HG03095 (cell line): Measurements from ENCODE around the gene XIRP2.
A peak's percentile ranks its signal among the peaks of the same experiment; 100 is the strongest.
"Not testable (repeated sequence)": the region's sequence is repeated elsewhere in the genome, so short reads cannot be mapped to it uniquely, and the experiment has no call there.

Source experiments
- ATAC-seq: cut with Tn5 transposase; IDR thresholded peaks from one replicate; pipeline ENCODE4 v1.9.1; 2021; ENCODE audit warnings: moderate library complexity; ENCODE audit not compliant: unreplicated experiment

Gene XIRP2

DNA sequence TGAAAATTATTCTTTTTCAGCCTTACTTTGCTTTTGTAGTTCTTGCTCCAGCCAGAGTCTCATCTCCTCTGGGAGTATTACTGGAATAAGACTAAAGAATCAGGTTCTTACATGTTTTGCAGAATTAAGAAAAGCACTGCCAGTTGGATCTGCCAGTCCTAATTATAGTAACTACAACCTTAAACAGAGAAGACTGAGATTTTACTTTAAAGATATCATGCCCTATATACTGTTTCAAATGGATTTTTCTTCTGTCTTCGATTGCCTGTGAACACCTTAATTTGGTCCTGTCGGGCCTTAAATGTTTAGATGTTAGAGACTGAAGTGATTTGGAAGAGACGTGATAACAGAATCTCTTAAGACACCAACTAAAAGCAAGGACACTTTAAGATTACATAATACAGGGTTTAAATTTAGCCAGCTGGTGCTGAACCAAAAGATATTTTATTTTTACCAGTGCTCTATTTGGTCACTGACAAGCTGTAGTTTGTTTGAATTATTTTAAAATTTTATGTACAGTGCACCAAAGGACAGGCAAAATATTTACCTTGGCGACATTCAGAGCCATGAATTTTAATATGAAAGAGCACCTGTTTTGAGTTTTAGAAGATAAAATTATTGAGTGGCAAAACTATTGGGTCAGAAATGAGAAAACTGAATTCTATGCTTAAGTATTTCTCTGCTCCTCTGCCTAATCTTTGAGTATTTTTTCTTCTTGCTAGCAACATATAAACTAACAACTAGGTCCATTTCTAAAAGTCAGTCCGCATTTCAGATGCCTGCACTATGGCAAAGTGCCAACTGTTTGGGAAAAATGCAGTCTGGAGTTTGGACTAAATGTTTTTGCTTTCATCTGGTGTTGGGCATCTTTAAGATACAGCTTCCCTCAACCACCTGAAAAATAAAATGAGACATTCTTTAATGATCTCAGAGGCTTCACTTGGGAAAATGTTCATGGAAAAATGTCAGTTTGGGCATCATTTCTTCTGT, 300.0 kb downstream of the XIRP2 start:
- no peak for ATAC-seq

DNA sequence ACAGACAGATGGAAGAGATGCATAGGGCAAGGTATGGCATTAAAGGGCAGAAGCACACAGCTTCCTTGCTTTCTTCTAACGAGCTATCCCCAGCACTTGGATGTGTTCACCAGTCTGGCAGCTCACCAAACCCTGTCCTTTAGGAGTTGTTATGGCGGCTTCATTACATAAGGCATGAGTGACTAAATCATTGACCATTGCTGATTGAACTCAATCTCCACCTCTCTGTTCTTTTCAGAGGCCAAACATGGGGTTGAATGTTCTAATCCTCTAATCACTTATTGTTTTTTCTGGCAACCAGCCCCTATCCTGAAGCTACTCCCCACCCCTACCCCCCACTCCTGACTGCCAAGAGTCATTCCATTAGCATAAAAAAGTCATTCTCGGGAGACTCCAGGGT, 301.8 kb downstream of the XIRP2 start:
- ATAC-seq, result no peak

DNA sequence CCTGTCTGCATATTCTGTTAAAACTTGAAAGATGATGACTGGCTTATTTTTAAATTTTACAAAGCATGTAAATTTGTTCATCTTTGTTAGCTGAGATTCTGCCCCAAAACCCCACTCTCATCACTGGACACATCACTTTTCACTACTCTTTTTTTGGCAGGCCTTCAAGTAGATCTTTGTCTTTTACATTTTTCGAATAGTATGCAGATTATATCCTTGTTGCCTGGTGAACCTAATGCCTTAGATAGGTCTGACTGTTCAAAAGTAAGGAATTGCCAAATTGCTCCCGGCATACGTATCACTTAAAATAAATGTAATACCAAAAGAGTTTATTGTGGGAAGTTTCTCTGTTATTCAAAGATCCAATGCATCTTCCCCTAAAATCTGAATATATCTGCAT, 303.3 kb downstream of the XIRP2 start:
- no peak for ATAC-seq

DNA sequence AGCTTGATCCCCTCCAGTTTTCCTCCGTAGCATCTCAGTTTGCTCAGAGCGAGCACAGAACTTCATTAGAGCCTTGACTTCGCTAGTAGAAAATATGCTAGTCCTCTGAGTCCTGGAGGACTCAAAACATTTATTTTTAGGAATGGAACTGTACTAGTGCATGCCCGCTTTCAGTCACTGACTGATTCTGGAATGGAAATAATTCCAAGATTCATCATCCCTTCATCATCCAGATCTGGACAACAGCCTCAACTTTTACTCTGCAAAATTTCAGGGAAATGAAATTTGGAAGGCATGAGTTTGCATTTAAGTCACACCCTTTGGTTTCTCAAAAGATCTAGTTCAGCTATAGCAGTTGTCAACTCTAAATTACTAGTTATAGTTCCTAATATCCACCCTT, 304.6 kb downstream of the XIRP2 start:
- ATAC-seq, result no peak

DNA sequence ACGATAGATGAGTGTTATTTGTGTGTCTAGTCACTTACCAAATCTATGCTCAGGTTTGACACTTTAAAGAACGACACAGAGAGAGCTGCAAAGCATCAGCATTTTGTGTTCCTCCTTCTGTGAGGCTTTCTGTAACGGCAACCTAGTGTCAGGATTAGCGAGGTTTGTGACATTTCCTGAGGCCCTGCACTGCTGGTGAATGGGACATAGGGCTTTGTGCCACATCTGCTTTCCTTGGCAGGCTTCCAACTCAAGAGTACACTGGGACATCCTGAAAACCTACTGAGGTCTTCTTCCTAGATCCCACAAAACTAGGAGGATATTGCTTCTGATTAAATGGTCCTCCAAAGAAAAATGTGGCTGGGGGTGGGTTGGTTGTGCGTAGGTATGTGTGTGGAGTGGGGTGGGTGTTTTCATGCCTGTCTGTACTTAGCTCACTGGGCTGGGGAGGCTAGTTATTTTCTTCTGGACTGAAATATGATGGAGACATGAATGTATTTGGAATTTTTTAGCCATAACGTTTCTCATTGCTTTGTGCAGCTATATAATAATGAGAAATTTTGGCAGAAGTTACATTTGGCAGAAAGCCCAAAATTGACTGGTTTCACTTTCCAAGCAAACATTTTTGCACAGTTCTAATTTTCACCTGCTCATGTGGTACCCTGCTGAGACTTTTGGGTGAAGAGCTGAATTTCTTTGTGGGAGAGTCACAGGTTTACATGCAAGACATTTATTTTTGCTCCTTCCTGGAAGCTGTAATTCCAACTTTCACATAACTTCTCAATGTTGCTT, 308.4 kb downstream of the XIRP2 start:
- no peak for ATAC-seq

DNA sequence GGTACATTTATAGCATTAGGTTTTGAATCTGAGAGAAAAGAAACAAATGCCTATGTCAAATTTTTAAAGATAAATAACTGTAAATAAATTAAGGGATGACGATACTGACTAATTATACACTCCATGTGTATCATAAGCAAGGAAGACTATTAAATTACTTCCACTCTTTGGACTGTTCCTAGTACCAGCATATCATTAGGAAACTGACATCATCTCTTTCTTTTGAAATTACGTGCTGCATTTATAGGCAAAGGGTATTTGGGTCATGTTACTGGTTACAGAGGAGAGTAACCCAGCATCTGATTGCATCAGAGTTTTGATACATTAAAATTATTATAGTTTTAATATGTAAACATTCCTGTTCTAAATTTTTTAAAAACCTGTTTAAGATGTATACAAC, 309.7 kb downstream of the XIRP2 start:
- ATAC-seq, result no peak

DNA sequence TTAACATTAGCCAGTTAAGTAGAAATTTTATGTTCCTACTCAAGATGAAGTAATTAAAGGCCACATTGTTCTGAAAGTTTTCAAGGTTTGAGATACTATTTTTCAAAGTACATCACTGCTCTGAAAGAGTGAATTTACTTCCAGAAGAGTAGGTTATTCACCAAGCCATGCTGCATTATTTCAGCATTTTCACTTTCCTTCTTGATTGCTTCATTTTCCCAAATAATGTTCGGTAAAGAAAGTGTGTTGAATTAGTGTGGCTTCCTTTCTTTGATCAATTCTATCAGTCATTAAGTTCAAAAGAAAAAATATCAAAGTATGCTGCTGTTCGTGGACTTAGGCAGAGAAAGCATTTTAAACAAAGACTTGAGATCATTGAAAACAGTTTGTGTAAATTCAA, 310.3 kb downstream of the XIRP2 start:
- ATAC-seq, result no peak

- no peak for ATAC-seq
Observed at GRCh38 chr2:167200019-167200418, 311.7 kb downstream of the XIRP2 start.

- no peak for ATAC-seq
Observed at GRCh38 chr2:167209784-167210183, 321.5 kb downstream of the XIRP2 start.

DNA sequence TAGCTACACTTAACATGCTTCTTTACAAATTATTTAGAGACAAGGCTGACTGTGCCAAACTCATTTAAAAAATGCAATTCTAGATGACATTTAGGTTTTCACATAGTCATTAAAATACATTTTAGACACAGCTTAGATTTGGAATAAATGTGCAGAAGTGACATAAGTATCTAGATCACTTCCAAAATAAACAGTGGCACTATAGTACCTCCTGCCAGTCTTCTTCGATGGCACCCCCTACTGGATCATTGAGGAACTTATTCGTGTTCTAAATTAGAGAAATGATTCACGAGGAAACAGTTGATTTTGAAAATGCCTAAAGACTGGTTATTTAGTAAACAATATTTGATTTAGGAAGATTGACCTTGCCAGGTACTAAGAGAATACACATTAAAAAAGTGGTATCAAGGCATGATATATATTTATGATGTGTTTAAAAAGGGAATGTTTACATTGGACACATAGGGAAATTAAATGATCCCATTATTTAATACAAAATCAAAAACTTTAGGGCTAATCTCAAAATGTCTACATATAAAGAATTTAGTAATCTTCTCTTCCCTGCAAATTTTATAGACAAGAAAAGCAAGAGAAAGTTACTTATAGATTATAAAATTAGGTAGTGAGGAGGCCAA, 323.9 kb downstream of the XIRP2 start:
- ATAC-seq, result peak; percentile 89

DNA sequence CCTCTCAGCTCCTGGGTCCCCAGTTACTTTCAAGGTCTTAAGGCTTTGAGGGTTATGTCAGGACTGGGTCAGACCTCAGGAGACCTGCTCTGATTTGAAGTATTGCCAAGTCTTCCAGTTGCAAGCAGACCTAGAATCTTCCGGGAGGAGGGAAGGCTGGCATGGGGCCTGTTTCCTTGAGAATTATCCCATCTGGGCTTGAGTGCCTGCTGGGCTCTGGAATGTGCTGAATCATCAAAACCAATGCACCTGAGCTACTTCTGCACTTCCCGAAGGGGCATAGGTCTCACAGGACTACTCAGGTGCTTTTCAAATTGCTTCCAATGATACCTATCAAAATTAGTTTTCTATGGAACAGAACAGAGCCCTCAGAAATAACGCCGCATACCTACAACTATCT, 327.3 kb downstream of the XIRP2 start:
- ATAC-seq, result no peak

DNA sequence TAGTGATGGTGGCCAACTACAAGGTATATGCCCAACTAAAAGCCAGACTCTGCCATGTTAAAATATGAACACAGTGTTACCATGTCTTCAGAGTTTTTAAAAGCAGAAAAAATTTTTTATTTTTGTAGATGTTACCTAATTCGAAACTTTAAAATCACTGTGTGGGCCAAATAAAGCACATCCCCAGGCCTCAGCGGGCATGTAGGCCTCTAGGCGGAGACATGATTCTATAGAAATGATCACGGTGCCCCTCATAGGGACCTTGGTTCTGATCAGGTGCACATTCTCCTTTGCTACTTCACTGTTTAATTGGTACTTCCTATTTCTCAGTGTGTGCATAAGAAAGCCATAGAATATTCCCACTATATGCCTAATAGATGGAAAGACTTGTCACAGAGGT, 349.2 kb downstream of the XIRP2 start:
- no peak for ATAC-seq

- no peak for ATAC-seq
Observed at GRCh38 chr2:167240671-167241070, 352.4 kb downstream of the XIRP2 start.

GRCh38 chr2:167249197-167249596, 360.9 kb downstream of the XIRP2 start:
- ATAC-seq, result no peak

- no peak for ATAC-seq
Observed at GRCh38 chr2:167253025-167253424, 364.7 kb downstream of the XIRP2 start.

GRCh38 chr2:167254721-167255120, 366.4 kb downstream of the XIRP2 start:
- no peak for ATAC-seq

- ATAC-seq, result no peak
Observed at GRCh38 chr2:167258712-167259111, 370.4 kb downstream of the XIRP2 start.

DNA sequence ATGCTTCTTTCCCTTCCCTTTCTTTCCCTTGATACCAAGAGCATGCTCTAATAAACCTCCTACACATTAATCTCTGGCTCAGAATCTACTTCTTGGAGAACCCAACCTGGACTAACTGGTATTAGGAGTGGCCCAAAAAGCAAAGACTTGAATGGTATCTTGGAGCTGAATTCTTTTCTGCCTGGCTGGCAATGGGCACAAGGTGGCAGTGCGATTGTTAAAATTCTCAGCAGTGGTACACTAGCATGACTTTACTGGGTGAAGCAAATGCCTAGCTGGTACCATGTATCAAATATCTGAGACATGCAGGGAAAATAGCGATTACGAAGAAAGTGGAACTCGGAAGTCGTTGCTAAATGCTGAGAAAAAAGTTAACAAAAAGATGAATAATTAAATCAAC, 376.1 kb downstream of the XIRP2 start:
- no peak for ATAC-seq

DNA sequence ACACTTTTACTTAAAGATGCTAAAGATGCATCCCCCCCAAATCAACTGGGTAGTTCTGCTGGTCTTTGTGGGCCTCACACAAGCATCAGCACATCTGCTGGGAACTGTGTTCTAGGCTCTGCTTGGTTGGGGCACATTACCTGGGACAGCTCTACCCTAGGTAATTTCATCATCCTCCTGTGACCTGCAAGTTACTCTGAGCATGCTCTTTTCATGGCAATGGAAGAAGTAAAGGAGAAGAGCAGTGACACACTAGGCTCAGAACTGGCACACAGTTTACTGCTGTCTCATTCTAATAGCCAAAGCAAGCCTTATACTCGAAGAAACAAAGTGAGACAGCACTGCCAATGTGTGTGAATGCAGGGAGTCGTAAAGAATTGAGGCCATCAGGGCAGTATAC, 376.7 kb downstream of the XIRP2 start:
- no peak for ATAC-seq

GRCh38 chr2:167265722-167266121, 377.4 kb downstream of the XIRP2 start:
- no peak for ATAC-seq

DNA sequence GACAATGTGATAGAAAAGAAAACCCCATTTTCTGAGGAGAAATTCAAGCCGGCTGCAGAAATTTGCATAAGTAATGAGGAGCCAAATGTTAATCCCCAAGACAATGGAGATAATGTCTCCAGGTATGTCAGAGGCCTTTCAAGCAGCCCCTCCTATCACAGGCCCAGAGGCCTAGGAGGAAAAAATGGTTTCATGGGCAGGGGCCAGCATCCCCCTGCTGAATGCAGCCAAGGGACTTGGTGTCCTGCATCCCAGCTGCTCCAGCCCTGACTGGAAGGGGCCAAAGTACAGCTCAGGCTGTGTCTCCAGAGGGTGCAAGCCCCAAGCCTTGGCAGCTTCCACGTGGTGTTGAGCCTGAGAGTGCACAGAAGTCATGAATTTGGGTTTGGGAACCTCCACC, 380.0 kb downstream of the XIRP2 start:
- ATAC-seq, result not testable (repeated sequence)

- no peak for ATAC-seq
Observed at GRCh38 chr2:167271932-167272331, 383.7 kb downstream of the XIRP2 start.
